ENCODE data around the gene CDRT4.
A peak's percentile ranks its signal among the peaks of the same experiment; 100 is the strongest.

CDRT4 gene

GRCh38 chr17:15456972-15457722 is 10.3 kb downstream of the CDRT4 start:
- Histone ChIP-seq H3K27ac (ENCODE audit: low read depth, low read length) (no peak overlapping the region), H3K9ac (ENCODE audit: low read length) (no peak overlapping the region), H3K36me3 (ENCODE audit: control insufficient read depth, insufficient read depth, low read length) (peaks cover 20% of the 10 kb centered on the region), H3K4me1 (ENCODE audit: control insufficient read depth, insufficient read depth, low read length) (no peaks in the 10 kb centered on the region; the same call in 1 of the 2 replicates), H3K4me3 (ENCODE audit: low read depth, low read length) (no peak overlapping the region), H3K9me3 (ENCODE audit: control insufficient read depth, insufficient read depth, low read depth, low read length) (no peaks in the 10 kb centered on the region), H3K27me3 (ENCODE audit: control insufficient read depth, insufficient read depth, low read length) (no peaks in the 10 kb centered on the region)

GRCh38 chr17:15456496-15456895 is 10.9 kb downstream of the CDRT4 start:
- H3K9me3 ChIP-seq (ENCODE audit: control insufficient read depth, insufficient read depth, low read depth, low read length): no peaks in the 10 kb centered on the region
- no peak overlapping the region for H3K4me3 ChIP-seq (ENCODE audit: low read depth, low read length)
- H3K36me3 ChIP-seq (ENCODE audit: control insufficient read depth, insufficient read depth, low read length): peaks cover 21% of the 10 kb centered on the region
- H3K27ac ChIP-seq (ENCODE audit: low read depth, low read length): no peak overlapping the region
- H3K4me1 ChIP-seq (ENCODE audit: control insufficient read depth, insufficient read depth, low read length): no peaks in the 10 kb centered on the region; the same call in 1 of the 2 replicates
- no peak overlapping the region for H3K9ac ChIP-seq (ENCODE audit: low read length)
- no peaks in the 10 kb centered on the region for H3K27me3 ChIP-seq (ENCODE audit: control insufficient read depth, insufficient read depth, low read length)

GRCh38 chr17:15454346-15454745 is 13.1 kb downstream of the CDRT4 start:
- H3K27me3 ChIP-seq (ENCODE audit: control insufficient read depth, insufficient read depth, low read length): no peaks in the 10 kb centered on the region
- H3K9ac ChIP-seq (ENCODE audit: low read length): no peak overlapping the region
- H3K27ac ChIP-seq (ENCODE audit: low read depth, low read length): no peak overlapping the region
- H3K4me3 ChIP-seq (ENCODE audit: low read depth, low read length): no peak overlapping the region
- H3K4me1 ChIP-seq (ENCODE audit: control insufficient read depth, insufficient read depth, low read length): no peaks in the 10 kb centered on the region; the same call in 1 of the 2 replicates
- peaks cover 21% of the 10 kb centered on the region for H3K36me3 ChIP-seq (ENCODE audit: control insufficient read depth, insufficient read depth, low read length)
- no peaks in the 10 kb centered on the region for H3K9me3 ChIP-seq (ENCODE audit: control insufficient read depth, insufficient read depth, low read depth, low read length)

GRCh38 chr17:15453782-15454181 is 13.6 kb downstream of the CDRT4 start:
- Histone ChIP-seq H3K27me3 (ENCODE audit: control insufficient read depth, insufficient read depth, low read length) (no peaks in the 10 kb centered on the region), H3K36me3 (ENCODE audit: control insufficient read depth, insufficient read depth, low read length) (peaks cover 21% of the 10 kb centered on the region), H3K4me3 (ENCODE audit: low read depth, low read length) (no peak overlapping the region), H3K9me3 (ENCODE audit: control insufficient read depth, insufficient read depth, low read depth, low read length) (no peaks in the 10 kb centered on the region), H3K4me1 (ENCODE audit: control insufficient read depth, insufficient read depth, low read length) (no peaks in the 10 kb centered on the region; the same call in 1 of the 2 replicates), H3K9ac (ENCODE audit: low read length) (no peak overlapping the region), H3K27ac (ENCODE audit: low read depth, low read length) (no peak overlapping the region)

GRCh38 chr17:15453246-15453645 is 14.2 kb downstream of the CDRT4 start:
- Histone ChIP-seq H3K27ac (ENCODE audit: low read depth, low read length) (no peak overlapping the region), H3K36me3 (ENCODE audit: control insufficient read depth, insufficient read depth, low read length) (peaks cover 21% of the 10 kb centered on the region), H3K4me3 (ENCODE audit: low read depth, low read length) (no peak overlapping the region), H3K27me3 (ENCODE audit: control insufficient read depth, insufficient read depth, low read length) (no peaks in the 10 kb centered on the region), H3K9me3 (ENCODE audit: control insufficient read depth, insufficient read depth, low read depth, low read length) (no peaks in the 10 kb centered on the region), H3K9ac (ENCODE audit: low read length) (no peak overlapping the region), H3K4me1 (ENCODE audit: control insufficient read depth, insufficient read depth, low read length) (no peaks in the 10 kb centered on the region; the same call in 1 of the 2 replicates)

- Histone ChIP-seq H3K9me3 (ENCODE audit: control insufficient read depth, insufficient read depth, low read depth, low read length) (no peaks in the 10 kb centered on the region), H3K27me3 (ENCODE audit: control insufficient read depth, insufficient read depth, low read length) (no peaks in the 10 kb centered on the region), H3K4me1 (ENCODE audit: control insufficient read depth, insufficient read depth, low read length) (no peaks in the 10 kb centered on the region; the same call in 1 of the 2 replicates), H3K36me3 (ENCODE audit: control insufficient read depth, insufficient read depth, low read length) (peaks cover 21% of the 10 kb centered on the region), H3K4me3 (ENCODE audit: low read depth, low read length) (no peak overlapping the region), H3K27ac (ENCODE audit: low read depth, low read length) (no peak overlapping the region), H3K9ac (ENCODE audit: low read length) (no peak overlapping the region)
Observed at GRCh38 chr17:15452746-15453145, 14.7 kb downstream of the CDRT4 start.

- Histone ChIP-seq H3K27ac (ENCODE audit: low read depth, low read length) (no peak overlapping the region), H3K9ac (ENCODE audit: low read length) (no peak overlapping the region), H3K27me3 (ENCODE audit: control insufficient read depth, insufficient read depth, low read length) (no peaks in the 10 kb centered on the region), H3K36me3 (ENCODE audit: control insufficient read depth, insufficient read depth, low read length) (peaks cover 16% of the 10 kb centered on the region), H3K4me3 (ENCODE audit: low read depth, low read length) (no peak overlapping the region), H3K4me1 (ENCODE audit: control insufficient read depth, insufficient read depth, low read length) (no peaks in the 10 kb centered on the region), H3K9me3 (ENCODE audit: control insufficient read depth, insufficient read depth, low read depth, low read length) (no peaks in the 10 kb centered on the region)
Observed at GRCh38 chr17:15451680-15452079, 15.7 kb downstream of the CDRT4 start.

- Histone ChIP-seq H3K9ac (ENCODE audit: low read length) (no peak overlapping the region), H3K4me3 (ENCODE audit: low read depth, low read length) (no peak overlapping the region), H3K27ac (ENCODE audit: low read depth, low read length) (no peak overlapping the region), H3K9me3 (ENCODE audit: control insufficient read depth, insufficient read depth, low read depth, low read length) (no peaks in the 10 kb centered on the region), H3K36me3 (ENCODE audit: control insufficient read depth, insufficient read depth, low read length) (peaks cover 7% of the 10 kb centered on the region; the same call in 1 of the 2 replicates), H3K4me1 (ENCODE audit: control insufficient read depth, insufficient read depth, low read length) (peaks cover 9% of the 10 kb centered on the region; the same call in 1 of the 2 replicates), H3K27me3 (ENCODE audit: control insufficient read depth, insufficient read depth, low read length) (no peaks in the 10 kb centered on the region)
Observed at GRCh38 chr17:15448580-15448956, 18.9 kb downstream of the CDRT4 start.

- Histone ChIP-seq H3K9me3 (ENCODE audit: control insufficient read depth, insufficient read depth, low read depth, low read length) (no peaks in the 10 kb centered on the region), H3K36me3 (ENCODE audit: control insufficient read depth, insufficient read depth, low read length) (peaks cover 7% of the 10 kb centered on the region; the same call in 1 of the 2 replicates), H3K9ac (ENCODE audit: low read length) (no peak overlapping the region), H3K4me1 (ENCODE audit: control insufficient read depth, insufficient read depth, low read length) (peaks cover 9% of the 10 kb centered on the region; the same call in 1 of the 2 replicates), H3K27me3 (ENCODE audit: control insufficient read depth, insufficient read depth, low read length) (no peaks in the 10 kb centered on the region), H3K27ac (ENCODE audit: low read depth, low read length) (no peak overlapping the region), H3K4me3 (ENCODE audit: low read depth, low read length) (no peak overlapping the region)
Observed at GRCh38 chr17:15447928-15448579, 19.4 kb downstream of the CDRT4 start.

GRCh38 chr17:15446036-15446435 is 21.4 kb downstream of the CDRT4 start:
- no peak overlapping the region for H3K4me3 ChIP-seq (ENCODE audit: low read depth, low read length)
- no peaks in the 10 kb centered on the region for H3K9me3 ChIP-seq (ENCODE audit: control insufficient read depth, insufficient read depth, low read depth, low read length)
- no peaks in the 10 kb centered on the region for H3K36me3 ChIP-seq (ENCODE audit: control insufficient read depth, insufficient read depth, low read length)
- H3K4me1 ChIP-seq (ENCODE audit: control insufficient read depth, insufficient read depth, low read length): peaks cover 9% of the 10 kb centered on the region; the same call in 1 of the 2 replicates
- H3K27ac ChIP-seq (ENCODE audit: low read depth, low read length): no peak overlapping the region
- H3K9ac ChIP-seq (ENCODE audit: low read length): no peak overlapping the region
- H3K27me3 ChIP-seq (ENCODE audit: control insufficient read depth, insufficient read depth, low read length): no peaks in the 10 kb centered on the region

- peaks cover 9% of the 10 kb centered on the region; the same call in 1 of the 2 replicates for H3K4me1 ChIP-seq (ENCODE audit: control insufficient read depth, insufficient read depth, low read length)
- H3K27me3 ChIP-seq (ENCODE audit: control insufficient read depth, insufficient read depth, low read length): no peaks in the 10 kb centered on the region
- H3K9me3 ChIP-seq (ENCODE audit: control insufficient read depth, insufficient read depth, low read depth, low read length): no peaks in the 10 kb centered on the region
- peak overlapping the region; percentile 45; the same call in 1 of the 2 replicates for H3K27ac ChIP-seq (ENCODE audit: low read depth, low read length)
- H3K9ac ChIP-seq (ENCODE audit: low read length): no peak overlapping the region
- no peak overlapping the region for H3K4me3 ChIP-seq (ENCODE audit: low read depth, low read length)
- no peaks in the 10 kb centered on the region for H3K36me3 ChIP-seq (ENCODE audit: control insufficient read depth, insufficient read depth, low read length)
Observed at GRCh38 chr17:15444805-15445204, 22.6 kb downstream of the CDRT4 start.
